Cerebellar nuclear complex (tissue), 1 donor: Measurements from ENCODE around the gene PDLIM5.
"Not testable (repeated sequence)": the region's sequence is repeated elsewhere in the genome, so short reads cannot be mapped to it uniquely, and the experiment has no call there.

ENCODE experiments used
- DNase-seq, 2 experiments: peaks; one replicate each; lab custom pipeline; 2025; lab: John Stamatoyannopoulos, UW

Gene PDLIM5

GRCh38 chr4:94462572-94462971 is 10.8 kb downstream of the PDLIM5 start:
- DNase-seq = no peak

DNA sequence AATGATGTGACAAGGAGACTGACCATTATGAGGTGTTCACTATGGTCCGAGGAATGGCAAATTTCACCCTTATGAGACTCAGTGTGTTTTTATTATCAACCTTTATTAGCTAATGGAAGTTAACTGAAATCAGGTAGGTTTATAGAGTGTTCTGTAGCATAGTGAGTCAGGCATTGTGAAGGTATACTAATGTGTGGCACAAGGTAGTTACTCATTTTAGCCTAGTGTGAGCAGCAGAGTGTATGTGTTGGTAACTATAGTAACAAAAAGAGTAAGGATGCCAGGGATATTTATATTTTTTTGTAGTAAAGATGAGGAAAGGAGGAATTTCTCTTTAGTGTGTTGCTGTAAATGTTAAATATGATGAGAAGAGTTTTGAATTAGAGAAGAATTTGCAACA is 12.0 kb downstream of the PDLIM5 start:
- no peak for DNase-seq

- DNase-seq = no peak
These were observed 14.6 kb downstream of the PDLIM5 start for GRCh38 chr4:94466371-94466770.

GRCh38 chr4:94466923-94467322 is 15.2 kb downstream of the PDLIM5 start:
- no peak for DNase-seq

GRCh38 chr4:94468093-94468769 is 16.5 kb downstream of the PDLIM5 start:
- DNase-seq = no peak

DNA sequence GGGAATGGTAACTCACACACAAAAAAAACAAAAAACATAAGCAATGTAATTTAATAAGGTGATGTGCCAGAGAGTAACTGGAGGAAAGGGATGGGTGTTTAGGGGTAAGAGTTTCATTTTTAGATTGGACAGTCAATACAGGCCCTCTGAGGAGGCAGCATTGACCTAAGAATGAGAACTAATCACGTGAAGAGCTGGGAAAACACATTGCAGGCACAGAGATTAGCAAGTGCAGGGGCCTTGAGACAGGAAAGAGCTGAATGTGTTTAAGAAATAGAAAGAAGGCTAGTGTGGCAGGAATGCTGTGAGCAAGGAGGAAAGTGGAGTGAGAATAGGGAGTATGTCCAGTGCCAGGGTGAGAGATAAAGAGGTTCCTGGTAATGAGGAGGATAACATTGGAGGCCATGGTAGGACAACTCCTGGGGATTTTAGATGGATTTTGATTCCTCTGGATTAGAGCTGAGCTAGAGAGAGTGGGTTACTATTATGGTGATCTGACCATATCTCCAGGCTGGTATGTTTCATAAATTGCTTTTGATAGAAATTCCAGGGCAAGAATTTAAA is 17.6 kb downstream of the PDLIM5 start:
- no peak for DNase-seq

GRCh38 chr4:94470132-94470531 is 18.4 kb downstream of the PDLIM5 start:
- DNase-seq = no peak

DNA sequence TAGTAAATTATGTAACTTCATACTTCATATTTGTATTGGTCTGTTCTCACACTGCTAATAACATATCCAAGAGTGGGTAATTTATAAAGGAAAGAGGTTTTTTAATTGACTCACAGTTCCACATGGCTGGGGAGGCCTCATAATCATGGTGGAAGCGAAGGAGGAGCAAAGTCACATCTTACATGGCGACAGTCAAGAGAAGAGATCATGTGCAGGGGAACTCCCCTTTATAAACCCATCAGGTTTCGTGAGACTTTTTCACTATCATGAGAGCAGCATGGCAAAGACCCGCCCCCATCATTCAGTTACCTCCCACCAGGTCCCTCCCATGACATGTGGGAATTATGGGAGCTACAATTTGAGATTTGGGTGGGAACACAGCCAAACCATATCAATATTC is 19.0 kb downstream of the PDLIM5 start:
- not testable (repeated sequence) for DNase-seq

DNA sequence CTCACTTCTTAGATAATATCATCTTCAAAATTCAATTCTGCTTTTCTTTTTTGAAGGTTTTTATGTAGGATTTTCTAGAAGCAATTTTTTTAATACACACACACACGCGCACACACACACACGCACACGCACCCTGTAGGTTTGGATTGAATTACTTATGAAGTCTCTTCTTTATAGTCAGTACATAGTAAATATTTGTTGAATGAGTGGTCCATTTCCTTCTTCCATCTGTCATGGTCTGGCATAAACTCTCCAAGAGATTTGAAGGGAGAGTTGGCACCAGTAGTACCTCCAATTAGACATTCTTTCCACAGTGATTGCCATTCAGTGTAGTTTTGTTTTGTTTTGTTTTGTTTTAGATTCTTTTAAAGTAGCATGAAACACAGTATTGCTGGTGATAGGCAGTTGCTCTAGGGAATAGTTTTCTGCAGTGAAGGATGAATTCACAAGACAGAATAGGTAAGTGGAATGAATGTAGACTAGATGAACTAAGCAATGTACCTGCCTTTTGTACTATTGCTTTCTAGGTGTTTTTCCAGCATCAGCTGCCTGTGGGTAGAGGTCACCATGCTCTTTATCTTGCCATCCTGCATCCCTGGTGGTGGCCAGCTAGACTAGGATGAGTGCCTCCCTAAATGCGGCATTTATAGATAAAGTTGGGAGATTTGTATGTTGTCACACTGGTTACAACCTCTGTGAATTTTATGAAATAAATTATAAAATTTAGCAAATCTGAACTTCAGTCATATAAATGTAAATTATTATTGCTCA is 20.5 kb downstream of the PDLIM5 start:
- no peak for DNase-seq

- DNase-seq = no peak
These were observed 23.3 kb downstream of the PDLIM5 start for GRCh38 chr4:94475050-94475449.

DNA sequence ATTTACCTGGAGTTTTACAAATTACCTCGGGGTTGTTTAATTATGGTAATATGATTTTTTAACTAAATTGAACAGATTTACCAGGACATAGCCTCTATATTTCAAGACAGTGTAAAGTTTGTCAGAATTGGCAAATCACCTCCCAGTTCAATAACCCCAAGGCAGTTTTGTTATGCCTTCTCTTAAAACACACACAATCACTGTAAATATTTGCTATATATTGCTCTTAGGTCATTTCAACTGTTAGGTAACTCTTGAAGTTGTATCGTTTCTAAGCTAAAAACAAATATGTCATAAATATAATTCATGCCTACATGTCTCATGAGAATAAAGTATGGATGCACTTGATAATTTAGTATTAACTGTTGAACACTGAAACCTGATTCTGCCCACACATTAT is 24.1 kb downstream of the PDLIM5 start:
- no peak for DNase-seq

- no peak for DNase-seq
These were observed 25.5 kb downstream of the PDLIM5 start for GRCh38 chr4:94477227-94477626.

DNA sequence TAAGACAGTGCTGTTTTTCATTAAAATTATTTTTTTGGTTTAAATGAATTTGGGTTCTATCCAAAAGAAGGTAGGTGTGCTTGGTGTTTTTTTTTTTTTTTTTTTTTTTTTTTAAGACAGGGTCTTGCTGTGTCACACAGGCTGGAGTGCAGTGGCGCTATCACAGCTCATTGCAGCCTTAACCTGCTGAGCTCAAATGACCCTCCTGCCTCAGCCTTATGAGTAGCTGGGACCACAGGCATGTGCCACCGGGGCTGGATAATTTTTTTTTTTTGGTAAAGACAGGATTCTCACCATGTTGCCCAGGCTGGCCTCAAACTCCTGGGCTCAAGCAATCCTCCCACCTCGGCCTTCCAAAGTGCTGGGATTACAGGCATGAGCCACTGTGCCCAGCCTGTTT is 27.1 kb downstream of the PDLIM5 start:
- DNase-seq = not testable (repeated sequence)

DNA sequence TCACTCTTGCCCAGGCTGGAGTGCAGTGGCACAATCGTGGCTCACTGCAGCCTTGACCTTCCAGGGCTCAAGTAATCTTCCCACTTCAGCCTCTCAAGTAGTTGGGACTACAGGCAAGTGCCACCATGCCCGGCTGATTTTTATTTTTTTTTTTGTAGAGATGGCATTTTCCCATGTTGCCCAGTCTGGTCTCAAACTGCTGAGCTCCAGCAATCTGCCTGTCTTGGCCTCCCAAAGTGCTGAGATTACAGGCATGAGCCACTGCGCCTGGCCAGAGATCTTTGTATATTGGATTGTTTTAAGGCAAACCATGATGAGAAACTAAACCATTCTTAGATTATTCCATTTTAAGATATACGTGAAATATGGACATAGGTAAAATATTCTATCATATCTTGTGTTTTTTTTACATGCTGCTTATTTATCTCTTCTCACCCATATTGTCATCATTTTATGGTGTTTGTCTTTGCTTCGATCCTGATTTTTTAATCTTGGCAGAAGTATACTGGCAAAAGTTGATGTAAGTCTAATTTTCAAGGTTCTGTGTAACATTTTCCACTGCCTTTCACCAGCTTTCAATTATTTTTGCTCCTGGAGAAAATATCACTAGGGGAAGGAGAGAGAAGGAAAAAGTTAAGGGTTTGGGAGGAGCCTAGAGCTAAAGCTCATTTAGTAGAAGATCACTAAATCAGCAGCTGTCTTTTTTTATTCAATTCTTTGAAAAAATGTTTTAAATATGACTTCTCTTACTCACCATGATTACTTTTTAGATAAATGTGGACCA is 27.8 kb downstream of the PDLIM5 start:
- no peak for DNase-seq

DNA sequence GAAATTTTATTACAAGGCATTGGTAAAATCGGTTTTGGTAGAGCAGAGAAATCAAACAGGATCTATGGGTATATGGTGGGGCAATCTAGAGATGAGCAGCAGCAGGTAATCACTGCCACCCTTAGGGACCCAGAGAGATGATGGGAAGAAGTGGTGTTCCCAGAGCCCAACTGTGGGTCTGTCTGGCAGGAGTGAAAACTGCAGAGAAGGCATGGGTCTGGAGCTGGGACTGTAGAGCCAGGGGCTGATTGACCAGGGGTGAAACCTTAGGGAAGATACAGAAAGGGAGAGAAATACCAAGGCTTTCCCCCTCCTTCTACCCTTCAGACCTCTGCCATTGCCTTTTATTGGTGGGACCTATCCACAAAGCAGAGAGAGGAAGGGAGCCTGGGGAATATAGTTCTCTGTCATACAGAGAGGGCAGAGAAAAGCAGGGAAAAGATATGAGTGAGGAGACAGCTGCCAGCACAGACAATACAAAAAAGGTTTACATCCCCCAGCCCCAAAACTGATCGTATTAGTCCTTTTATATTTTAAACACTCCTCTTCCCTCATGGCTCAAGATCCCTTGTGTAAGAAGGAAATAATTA is 28.7 kb downstream of the PDLIM5 start:
- DNase-seq = no peak

- DNase-seq = no peak
These were observed 32.2 kb downstream of the PDLIM5 start for GRCh38 chr4:94483895-94484294.

- DNase-seq = no peak
These were observed 33.1 kb downstream of the PDLIM5 start for GRCh38 chr4:94484818-94485217.

GRCh38 chr4:94486372-94486801 is 34.6 kb downstream of the PDLIM5 start:
- DNase-seq = no peak

DNA sequence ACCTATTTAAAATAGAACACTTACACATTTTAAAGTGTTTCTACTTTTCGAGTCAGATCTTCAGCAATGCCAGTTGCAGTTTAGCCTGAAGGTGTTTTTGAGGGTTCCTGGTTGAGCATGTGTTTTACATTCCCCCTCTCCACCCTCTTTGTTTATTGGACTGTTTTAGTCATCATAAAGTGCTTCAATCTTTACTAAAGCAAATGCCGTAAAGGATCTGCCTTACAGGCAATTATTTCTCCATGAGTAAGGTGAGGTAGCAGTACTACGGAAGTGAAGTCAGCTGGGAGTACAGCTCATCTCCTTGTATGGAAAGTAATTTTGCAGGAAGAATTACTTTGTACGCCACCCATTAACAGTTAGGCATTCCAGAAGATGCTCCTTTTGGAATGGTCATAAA is 36.9 kb downstream of the PDLIM5 start:
- no peak for DNase-seq

GRCh38 chr4:94489098-94489497 is 37.4 kb downstream of the PDLIM5 start:
- DNase-seq = no peak

- no peak for DNase-seq
These were observed 38.7 kb downstream of the PDLIM5 start for GRCh38 chr4:94490437-94490836.

- DNase-seq = no peak
These were observed 39.6 kb downstream of the PDLIM5 start for GRCh38 chr4:94491322-94491721.
